H1 (cell line): ENCODE results near the gene ITGAE. TPM values are rescaled to one million over a fixed set of nuclear protein-coding genes. Genes with fewer than 3 reads are reported as not detected.

Source experiments
- ASH2L ChIP-seq: fragments of 200-600, 300-600 bp; sonication (generic); IDR thresholded peaks from one replicate; pipeline ENCODE4 v1.7.1; 2017; ENCODE audit warnings: low read length
- ATF3 ChIP-seq: IDR thresholded peaks from 2 replicates; pipeline ENCODE4 v1.6.1; 2011; ENCODE audit warnings: low read depth, mild to moderate bottlenecking, low read length; ENCODE audit not compliant: insufficient read depth
- CBX5 ChIP-seq: fragments of 300-800, 300-1000 bp; sonication (generic); IDR thresholded peaks from 2 replicates; pipeline ENCODE4 v1.7.1; 2016; ENCODE audit warnings: antibody characterized with exemption, low read length, low read depth
- CTBP2 ChIP-seq: IDR thresholded peaks from 2 replicates; pipeline ENCODE4 v1.7.0; 2011; ENCODE audit warnings: borderline replicate concordance, mild to moderate bottlenecking, moderate library complexity, mixed read lengths, low read length; ENCODE audit not compliant: insufficient read depth, insufficient read length
- CTCF ChIP-seq, 3 experiments: IDR thresholded peaks; 1 replicate in 2 of 3; 2 replicates in 1 of 3; pipeline versions ENCODE4 v1.5.1 to v1.6.1; 2011; ENCODE audit warnings: low read length in 3 of 3, mild to moderate bottlenecking in 3 of 3, inconsistent platforms in 2 of 3, low read depth in 1 of 3, moderate library complexity in 1 of 3; ENCODE audit not compliant: insufficient read depth in 1 of 3; ENCODE audit errors: control extremely low read depth in 1 of 3
- EGR1 ChIP-seq: IDR thresholded peaks from 2 replicates; pipeline ENCODE4 v1.6.1; 2011; ENCODE audit warnings: low read depth, low read length, borderline replicate concordance
- EZH2 ChIP-seq: fragments of 200-600 bp; sonication (generic); IDR thresholded peaks from 2 replicates; pipeline ENCODE4 v1.7.1; 2012; ENCODE audit warnings: low read depth, mild to moderate bottlenecking, moderate library complexity, low read length, inconsistent platforms; ENCODE audit not compliant: severe bottlenecking
- FOSL1 ChIP-seq: IDR thresholded peaks from 2 replicates; pipeline ENCODE4 v1.6.1; 2011; ENCODE audit warnings: mild to moderate bottlenecking, low read depth, low read length, moderate library complexity; ENCODE audit not compliant: insufficient read depth
- GTF2F1 ChIP-seq: IDR thresholded peaks from 2 replicates; pipeline ENCODE4 v1.6.1; 2012; ENCODE audit warnings: low read depth, low read length, improper control_type of control experiment, borderline replicate concordance
- HDAC6 ChIP-seq: IDR thresholded peaks from one replicate; pipeline ENCODE4 v1.7.1; 2012; ENCODE audit warnings: low read depth, mild to moderate bottlenecking, inconsistent platforms, low read length, moderate library complexity
- KDM5A ChIP-seq: fragments of 200-600 bp; IDR thresholded peaks from 2 replicates; pipeline ENCODE4 v1.7.1; 2012; ENCODE audit warnings: mild to moderate bottlenecking, low read length, inconsistent platforms, mixed read lengths
- MAFK ChIP-seq: IDR thresholded peaks from 2 replicates; pipeline ENCODE4 v1.6.1; 2012; ENCODE audit warnings: low read depth, mild to moderate bottlenecking, improper control_type of control experiment, low read length
- RAD21 ChIP-seq, 2 experiments: IDR thresholded peaks in 1 of 2; conservative IDR thresholded peaks in 1 of 2; 2 replicates each; pipeline ENCODE4 v1.6.1; 2011; ENCODE audit warnings: low read depth in 2 of 2, low read length in 2 of 2, improper control_type of control experiment in 1 of 2, inconsistent platforms in 1 of 2, mild to moderate bottlenecking in 1 of 2, moderate library complexity in 1 of 2
- RFX5 ChIP-seq: IDR thresholded peaks from 2 replicates; pipeline ENCODE4 v1.6.1; 2011; ENCODE audit warnings: low read depth, low read length, improper control_type of control experiment, borderline replicate concordance
- RXRA ChIP-seq: IDR thresholded peaks from 2 replicates; pipeline ENCODE4 v1.6.1; 2011; ENCODE audit warnings: low read depth, mild to moderate bottlenecking, low read length, moderate library complexity; ENCODE audit not compliant: insufficient read depth
- SIX5 ChIP-seq: IDR thresholded peaks from 2 replicates; pipeline ENCODE4 v1.6.1; 2011; ENCODE audit warnings: mild to moderate bottlenecking, low read depth, low read length
- SP4 ChIP-seq: IDR thresholded peaks from 2 replicates; pipeline ENCODE4 v1.6.1; 2012; ENCODE audit warnings: low read length, inconsistent platforms
- TBP ChIP-seq: IDR thresholded peaks from 2 replicates; pipeline ENCODE4 v1.6.1; 2011; ENCODE audit warnings: low read depth, low read length, improper control_type of control experiment
- TCF12 ChIP-seq: IDR thresholded peaks from 2 replicates; pipeline ENCODE4 v1.6.1; 2011; ENCODE audit warnings: low read depth, mild to moderate bottlenecking, low read length
- ZNF274 ChIP-seq: IDR thresholded peaks from 2 replicates; pipeline ENCODE4 v1.7.0; 2012; ENCODE audit warnings: low read length, borderline replicate concordance; ENCODE audit errors: extremely low read depth
- polyA plus RNA-seq, 7 experiments: library from polyadenylated mRNA; depleted of rRNA in 3 of 7; stranded (reverse) in 5 of 7; unstranded in 2 of 7; fragments of >200 nt in 5 of 7; fragments of 200-250 nt in 2 of 7; gene quantifications; 1 replicate in 5 of 7; 2 replicates in 1 of 7; 4 replicates in 1 of 7; pipeline versions ENCODE4 v1.2.1 to v1.2.3, GENCODE V29; 2011 to 2013; ENCODE audit warnings: missing spikeins in 2 of 7, mixed read lengths in 2 of 7
- total RNA-seq: library from RNA; stranded (reverse); fragmentation: NEBNext Ultra II Directional; extraction: Animal tissue kit (Norgen Biotek cat#: 25700); gene quantifications from 2 replicates; pipeline ENCODE4 v1.2.1, GENCODE V29; 2021

Gene ITGAE
- total and polyA plus RNA-seq, 2 of the 8 experiments (the other 6 are each of a cell fraction or from before 2014, with no cell fraction given), result 23.2 to 43.1 TPM

DNA sequence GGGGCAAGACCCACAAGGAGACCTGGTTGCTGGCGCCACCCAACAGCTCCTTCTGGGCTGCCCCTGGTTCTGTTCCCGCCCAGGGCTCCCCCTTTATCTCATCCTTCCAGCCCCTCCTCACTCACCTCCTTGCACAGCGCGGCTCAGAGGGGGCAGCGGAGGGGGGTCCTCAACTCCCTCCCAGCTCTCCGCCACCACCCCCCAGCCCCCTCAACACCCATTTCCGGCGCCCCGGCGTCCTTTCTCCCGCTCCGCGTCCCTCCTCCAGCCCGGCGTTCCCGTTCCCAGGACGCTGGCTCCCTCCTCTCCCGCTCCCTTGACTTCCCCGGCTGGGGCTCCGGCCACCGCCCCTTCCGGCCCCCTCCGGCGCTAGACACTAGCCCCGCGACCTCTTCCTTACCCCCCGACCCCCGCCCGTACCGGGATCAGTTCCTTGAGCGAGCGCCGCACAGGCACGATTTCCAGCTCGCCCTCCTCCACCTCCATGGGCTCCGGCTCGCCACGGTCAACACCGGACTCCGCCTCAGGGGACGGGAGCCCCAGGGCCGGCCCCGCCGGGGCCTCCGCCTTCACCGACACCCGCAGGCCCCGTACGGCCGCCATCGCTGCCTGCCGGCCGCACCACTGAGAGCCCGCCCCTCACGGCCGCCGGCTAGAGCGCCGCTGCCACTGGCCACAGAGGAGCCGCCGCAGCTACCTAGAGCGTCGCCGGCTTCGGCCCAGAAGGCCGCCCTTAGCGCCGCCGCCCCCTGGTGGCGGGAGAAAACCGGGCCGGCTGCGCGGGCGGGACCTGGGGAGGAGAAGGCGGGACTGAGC lies 44.8 kb upstream of the ITGAE start, which contains the start of gene NCBP3 (continued):
- TF ChIP-seq RAD21 (IDR thresholded peaks at IDR 0.05 in 1 of 2, conservative IDR thresholded peaks at IDR 0.05 in 1 of 2; ENCODE audit: low read depth in 2 of 2, low read length in 2 of 2) (peak in 1 of 2 experiments; percentile 24; a peak in 1 of 4 replicates), SP4 (peak; percentile 86; the same call in 1 of the 2 replicates), ATF3 (0 out of 2 replicates have a peak, but pooled peaks have one; percentile 29), FOSL1 (no peak), CBX5 (no peak), EZH2 (no peak), SIX5 (no peak), GTF2F1 (0 out of 2 replicates have a peak, but pooled peaks have one; percentile 43), KDM5A (peak; percentile 77; the same call in 1 of the 2 replicates), TCF12 (0 out of 2 replicates have a peak, but pooled peaks have one; percentile 31), ASH2L (peak; percentile 96), ZNF274 (no peak), CTBP2 (no peak), RFX5 (no peak), CTCF (IDR thresholded peaks at IDR 0.05; ENCODE audit: control extremely low read depth in 1 of 3, insufficient read depth in 1 of 3, low read depth in 1 of 3, low read length in 3 of 3) (peak; percentile 80 to 89 (median 86)), HDAC6 (no peak), RXRA (0 out of 2 replicates have a peak, but pooled peaks have one; percentile 48), MAFK (no peak), EGR1 (peak; percentile 97), TBP (peak; percentile 92)
